K562 (cell line): ENCODE measurements around the gene EFNB3. TPM values are rescaled to one million over a fixed set of nuclear protein-coding genes. Genes with fewer than 3 reads are reported as not detected.

Experiments
- CHD1 ChIP-seq: fragments of 200-600 bp; sonication (generic); IDR thresholded peaks from one replicate; pipeline ENCODE4 v1.6.1; 2012; ENCODE audit warnings: mild to moderate bottlenecking, moderate library complexity, low read length, inconsistent platforms
- FOXK2 ChIP-seq, 2 experiments: fragments of 450-650 bp; IDR thresholded peaks in 1 of 2; conservative IDR thresholded peaks in 1 of 2; 2 replicates each; pipeline ENCODE4 v1.6.1; 2016; ENCODE audit warnings: low read depth in 2 of 2, mild to moderate bottlenecking in 1 of 2
- JUNB ChIP-seq: fragments of 450-650 bp; formaldehyde crosslinking; conservative IDR thresholded peaks from 2 replicates; pipeline ENCODE4 v1.4.0; 2020; ENCODE audit warnings: mild to moderate bottlenecking
- KAT7 ChIP-seq: sonication (generic); formaldehyde crosslinking; IDR thresholded peaks from 2 replicates; pipeline ENCODE4 v1.8.0; 2022; ENCODE audit warnings: missing genetic modification reagents, mild to moderate bottlenecking, borderline replicate concordance
- NR1H2 ChIP-seq: sonication (generic); formaldehyde crosslinking; IDR thresholded peaks from 2 replicates; pipeline ENCODE4 v1.4.0; 2020; ENCODE audit warnings: mild to moderate bottlenecking, missing genetic modification reagents
- POLR2H ChIP-seq: IDR thresholded peaks from 2 replicates; pipeline ENCODE4 v1.6.1; 2016; ENCODE audit warnings: missing genetic modification characterization, low read depth, mild to moderate bottlenecking, control low read depth, missing compliant biosample characterization, moderate library complexity
- RNF2 ChIP-seq: sonication (generic); IDR thresholded peaks from 2 replicates; pipeline ENCODE4 v1.6.1; 2016
- SMAD3 ChIP-seq: fragments of 450-650 bp; formaldehyde crosslinking; conservative IDR thresholded peaks from 2 replicates; pipeline ENCODE4 v1.4.0; 2020; ENCODE audit warnings: mild to moderate bottlenecking
- TEAD4 ChIP-seq, 2 experiments: sonication (generic) in 1 of 2; formaldehyde crosslinking in 1 of 2; IDR thresholded peaks; 2 replicates each; pipeline versions ENCODE4 v1.6.1 to v1.8.0; 2012 to 2022; ENCODE audit warnings: borderline replicate concordance in 1 of 2, inconsistent platforms in 1 of 2, low read length in 1 of 2, mild to moderate bottlenecking in 1 of 2, missing genetic modification reagents in 1 of 2
- ZNF584 ChIP-seq: fragments of 200-800 bp; sonication (Bioruptor generic); IDR thresholded peaks from 2 replicates; pipeline ENCODE4 v1.6.1; 2016; ENCODE audit warnings: low read depth, mild to moderate bottlenecking, missing genetic modification characterization, missing compliant biosample characterization
- ZNF830 ChIP-seq: fragments of 250-450 bp; sonication (Bioruptor Pico); IDR thresholded peaks from 2 replicates; pipeline ENCODE4 v1.5.0; 2021; ENCODE audit warnings: mild to moderate bottlenecking
- polyA plus RNA-seq, 8 experiments: library from polyadenylated mRNA; depleted of rRNA in 4 of 8; stranded (reverse) in 5 of 8; unstranded in 3 of 8; fragments of >200 nt; fragmentation: Nextera tagmentation in 2 of 8; fragmentation: Illumina TruSeq in 1 of 8; extraction: Ambion mirVana in 2 of 8; extraction: Trizol in 1 of 8; gene quantifications; 2 replicates each; pipeline versions ENCODE4 v1.2.1 to v1.2.3, GENCODE V29; 2011 to 2014; ENCODE audit warnings: inconsistent platforms in 1 of 8, missing spikeins in 1 of 8
- total RNA-seq, 7 experiments: library from RNA; depleted of rRNA in 6 of 7; stranded (reverse); fragments of >200 nt in 6 of 7; fragmentation: Illumina TruSeq in 2 of 7; extraction: Trizol in 2 of 7; gene quantifications; 2 replicates each; pipeline versions ENCODE4 v1.2.1 to v1.2.3, GENCODE V29; 2011 to 2021; ENCODE audit warnings: low replicate concordance in 1 of 7
- TF ChIP-seq, protein P1 (sequence below): sonication (generic); formaldehyde crosslinking; IDR thresholded peaks from 2 replicates; pipeline ENCODE4 v1.8.1; 2023; ENCODE audit warnings: mild to moderate bottlenecking, missing genetic modification reagents
- TF ChIP-seq, protein P2 (sequence below): fragments of 450-650 bp; IDR thresholded peaks from 2 replicates; pipeline ENCODE4 v1.6.1; 2016; ENCODE audit warnings: borderline replicate concordance
- TF ChIP-seq, protein P3 (sequence below): sonication (generic); formaldehyde crosslinking; IDR thresholded peaks from 2 replicates; pipeline ENCODE4 v1.8.0; 2023; ENCODE audit warnings: mild to moderate bottlenecking, missing genetic modification reagents
- TF ChIP-seq, protein P4 (sequence below), 2 experiments: fragments of 450-650 bp in 1 of 2; IDR thresholded peaks; 2 replicates each; pipeline ENCODE4 v1.6.1; 2011 to 2017; ENCODE audit warnings: low read depth in 2 of 2, antibody characterized with exemption in 1 of 2, borderline replicate concordance in 1 of 2, low read length in 1 of 2, mild to moderate bottlenecking in 1 of 2, mixed read lengths in 1 of 2; ENCODE audit not compliant: control insufficient read depth in 1 of 2

The EFNB3 gene
- total and polyA plus RNA-seq, 9 of the 15 experiments (the other 6 are each of a cell fraction or from before 2014, with no cell fraction given) = not detected

DNA sequence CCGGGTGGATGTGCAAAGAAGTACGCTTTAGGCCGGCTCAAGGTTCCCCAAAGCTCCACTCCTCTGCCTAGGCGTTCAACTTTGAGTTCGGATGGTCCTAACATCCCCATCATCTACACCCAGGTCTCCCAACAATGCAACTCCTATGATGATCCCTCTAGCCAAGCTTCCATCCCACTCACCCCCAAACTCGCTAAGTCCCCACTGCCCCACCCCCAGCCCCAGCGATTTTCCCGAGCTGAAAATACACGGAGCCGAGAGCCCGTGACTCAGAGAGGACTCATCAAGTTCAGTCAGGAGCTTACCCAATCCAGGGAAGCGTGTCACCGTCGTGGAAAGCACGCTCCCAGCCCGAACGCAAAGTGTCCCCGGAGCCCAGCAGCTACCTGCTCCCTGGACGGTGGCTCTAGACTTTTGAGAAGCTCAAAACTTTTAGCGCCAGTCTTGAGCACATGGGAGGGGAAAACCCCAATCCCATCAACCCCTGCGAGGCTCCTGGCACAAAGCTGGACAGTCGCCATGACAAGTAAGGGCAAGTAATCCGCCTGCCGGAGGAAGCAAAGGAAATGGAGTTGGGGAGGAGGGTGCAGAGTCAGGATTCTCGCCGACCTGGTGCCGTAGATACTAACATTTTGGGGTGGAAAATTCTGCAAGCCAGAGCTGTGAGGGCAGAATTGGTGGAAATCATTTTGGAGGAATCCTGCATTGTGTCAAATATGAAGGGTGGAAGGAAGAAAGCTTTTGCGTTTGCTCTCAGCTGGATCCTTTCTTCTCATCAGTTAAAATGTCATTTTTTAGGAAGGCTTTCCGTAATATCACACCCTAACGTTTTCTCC lies 17.7 kb upstream of the EFNB3 start, which contains the start of gene TP53 (continued):
- TF ChIP-seq TEAD4 (IDR thresholded peaks at IDR 0.05; ENCODE audit: low read length) (peak; percentile 52; the same call in 1 of the 2 replicates), TEAD4 (CRISPR knock-in tag; IDR thresholded peaks at IDR 0.05; ENCODE audit: borderline replicate concordance) (no peak), NR1H2 (CRISPR knock-in tag) (no peak), KAT7 (peak; percentile 32; the same call in 1 of the 2 replicates), POLR2H (tag) (peak; percentile 96), RNF2 (peak; percentile 38; the same call in 1 of the 2 replicates), FOXK2 (conservative IDR thresholded peaks at IDR 0.05 in 1 of 2, IDR thresholded peaks at IDR 0.05 in 1 of 2; ENCODE audit: low read depth in 2 of 2) (peak in 1 of 2 experiments; percentile 56; a peak in 1 of 4 replicates), SMAD3 (CRISPR knock-in tag) (no peak), CHD1 (peak; percentile 96), ZNF584 (CRISPR knock-in tag) (no peak), ZNF830 (CRISPR knock-in tag) (no peak), JUNB (no peak)
- TF ChIP-seq, protein P1, sequence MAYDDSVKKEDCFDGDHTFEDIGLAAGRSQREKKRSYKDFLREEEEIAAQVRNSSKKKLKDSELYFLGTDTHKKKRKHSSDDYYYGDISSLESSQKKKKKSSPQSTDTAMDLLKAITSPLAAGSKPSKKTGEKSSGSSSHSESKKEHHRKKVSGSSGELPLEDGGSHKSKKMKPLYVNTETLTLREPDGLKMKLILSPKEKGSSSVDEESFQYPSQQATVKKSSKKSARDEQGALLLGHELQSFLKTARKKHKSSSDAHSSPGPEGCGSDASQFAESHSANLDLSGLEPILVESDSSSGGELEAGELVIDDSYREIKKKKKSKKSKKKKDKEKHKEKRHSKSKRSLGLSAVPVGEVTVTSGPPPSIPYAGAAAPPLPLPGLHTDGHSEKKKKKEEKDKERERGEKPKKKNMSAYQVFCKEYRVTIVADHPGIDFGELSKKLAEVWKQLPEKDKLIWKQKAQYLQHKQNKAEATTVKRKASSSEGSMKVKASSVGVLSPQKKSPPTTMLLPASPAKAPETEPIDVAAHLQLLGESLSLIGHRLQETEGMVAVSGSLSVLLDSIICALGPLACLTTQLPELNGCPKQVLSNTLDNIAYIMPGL (CRISPR knock-in tag) = 0 out of 2 replicates have a peak, but pooled peaks have one; percentile 1
- TF ChIP-seq, protein P2, sequence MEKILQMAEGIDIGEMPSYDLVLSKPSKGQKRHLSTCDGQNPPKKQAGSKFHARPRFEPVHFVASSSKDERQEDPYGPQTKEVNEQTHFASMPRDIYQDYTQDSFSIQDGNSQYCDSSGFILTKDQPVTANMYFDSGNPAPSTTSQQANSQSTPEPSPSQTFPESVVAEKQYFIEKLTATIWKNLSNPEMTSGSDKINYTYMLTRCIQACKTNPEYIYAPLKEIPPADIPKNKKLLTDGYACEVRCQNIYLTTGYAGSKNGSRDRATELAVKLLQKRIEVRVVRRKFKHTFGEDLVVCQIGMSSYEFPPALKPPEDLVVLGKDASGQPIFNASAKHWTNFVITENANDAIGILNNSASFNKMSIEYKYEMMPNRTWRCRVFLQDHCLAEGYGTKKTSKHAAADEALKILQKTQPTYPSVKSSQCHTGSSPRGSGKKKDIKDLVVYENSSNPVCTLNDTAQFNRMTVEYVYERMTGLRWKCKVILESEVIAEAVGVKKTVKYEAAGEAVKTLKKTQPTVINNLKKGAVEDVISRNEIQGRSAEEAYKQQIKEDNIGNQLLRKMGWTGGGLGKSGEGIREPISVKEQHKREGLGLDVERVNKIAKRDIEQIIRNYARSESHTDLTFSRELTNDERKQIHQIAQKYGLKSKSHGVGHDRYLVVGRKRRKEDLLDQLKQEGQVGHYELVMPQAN = peak; percentile 70
- TF ChIP-seq, protein P3, sequence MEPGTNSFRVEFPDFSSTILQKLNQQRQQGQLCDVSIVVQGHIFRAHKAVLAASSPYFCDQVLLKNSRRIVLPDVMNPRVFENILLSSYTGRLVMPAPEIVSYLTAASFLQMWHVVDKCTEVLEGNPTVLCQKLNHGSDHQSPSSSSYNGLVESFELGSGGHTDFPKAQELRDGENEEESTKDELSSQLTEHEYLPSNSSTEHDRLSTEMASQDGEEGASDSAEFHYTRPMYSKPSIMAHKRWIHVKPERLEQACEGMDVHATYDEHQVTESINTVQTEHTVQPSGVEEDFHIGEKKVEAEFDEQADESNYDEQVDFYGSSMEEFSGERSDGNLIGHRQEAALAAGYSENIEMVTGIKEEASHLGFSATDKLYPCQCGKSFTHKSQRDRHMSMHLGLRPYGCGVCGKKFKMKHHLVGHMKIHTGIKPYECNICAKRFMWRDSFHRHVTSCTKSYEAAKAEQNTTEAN (CRISPR knock-in tag) = 0 out of 2 replicates have a peak, but pooled peaks have one; percentile 54
- TF ChIP-seq, protein P4, sequence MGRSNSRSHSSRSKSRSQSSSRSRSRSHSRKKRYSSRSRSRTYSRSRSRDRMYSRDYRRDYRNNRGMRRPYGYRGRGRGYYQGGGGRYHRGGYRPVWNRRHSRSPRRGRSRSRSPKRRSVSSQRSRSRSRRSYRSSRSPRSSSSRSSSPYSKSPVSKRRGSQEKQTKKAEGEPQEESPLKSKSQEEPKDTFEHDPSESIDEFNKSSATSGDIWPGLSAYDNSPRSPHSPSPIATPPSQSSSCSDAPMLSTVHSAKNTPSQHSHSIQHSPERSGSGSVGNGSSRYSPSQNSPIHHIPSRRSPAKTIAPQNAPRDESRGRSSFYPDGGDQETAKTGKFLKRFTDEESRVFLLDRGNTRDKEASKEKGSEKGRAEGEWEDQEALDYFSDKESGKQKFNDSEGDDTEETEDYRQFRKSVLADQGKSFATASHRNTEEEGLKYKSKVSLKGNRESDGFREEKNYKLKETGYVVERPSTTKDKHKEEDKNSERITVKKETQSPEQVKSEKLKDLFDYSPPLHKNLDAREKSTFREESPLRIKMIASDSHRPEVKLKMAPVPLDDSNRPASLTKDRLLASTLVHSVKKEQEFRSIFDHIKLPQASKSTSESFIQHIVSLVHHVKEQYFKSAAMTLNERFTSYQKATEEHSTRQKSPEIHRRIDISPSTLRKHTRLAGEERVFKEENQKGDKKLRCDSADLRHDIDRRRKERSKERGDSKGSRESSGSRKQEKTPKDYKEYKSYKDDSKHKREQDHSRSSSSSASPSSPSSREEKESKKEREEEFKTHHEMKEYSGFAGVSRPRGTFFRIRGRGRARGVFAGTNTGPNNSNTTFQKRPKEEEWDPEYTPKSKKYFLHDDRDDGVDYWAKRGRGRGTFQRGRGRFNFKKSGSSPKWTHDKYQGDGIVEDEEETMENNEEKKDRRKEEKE (IDR thresholded peaks at IDR 0.05; ENCODE audit: borderline replicate concordance in 1 of 2, control insufficient read depth in 1 of 2, low read depth in 2 of 2, low read length in 1 of 2) = 0 out of 4 replicates have a peak, but pooled peaks of 1 of the 2 experiments have one; percentile 51
